Ishikawa (cell line): ENCODE results near the gene CCL23.

ENCODE experiments used
- CEBPB ChIP-seq: IDR thresholded peaks from 2 replicates; pipeline ENCODE4 v1.6.1; 2012
- CREB1 ChIP-seq: IDR thresholded peaks from 2 replicates; pipeline ENCODE4 v1.6.1; 2012; ENCODE audit warnings: low read depth
- EGR1 ChIP-seq: IDR thresholded peaks from 2 replicates; pipeline ENCODE4 v1.6.1; 2012
- EP300 ChIP-seq: IDR thresholded peaks from 2 replicates; pipeline ENCODE4 v1.6.1; 2012; ENCODE audit warnings: borderline replicate concordance
- FOXM1 ChIP-seq: IDR thresholded peaks from 2 replicates; pipeline ENCODE4 v1.6.1; 2012; ENCODE audit warnings: low read depth, borderline replicate concordance
- MAX ChIP-seq: IDR thresholded peaks from 2 replicates; pipeline ENCODE4 v1.6.1; 2012
- NFIC ChIP-seq: IDR thresholded peaks from 2 replicates; pipeline ENCODE4 v1.6.1; 2012
- RAD21 ChIP-seq: IDR thresholded peaks from 2 replicates; pipeline ENCODE4 v1.6.1; 2012; ENCODE audit warnings: low read depth
- REST ChIP-seq: IDR thresholded peaks from 2 replicates; pipeline ENCODE4 v1.6.1; 2012; ENCODE audit warnings: low read depth, mild to moderate bottlenecking
- TAF1 ChIP-seq: IDR thresholded peaks from 2 replicates; pipeline ENCODE4 v1.6.1; 2012; ENCODE audit warnings: low read depth, mild to moderate bottlenecking
- TCF12 ChIP-seq: IDR thresholded peaks from 2 replicates; pipeline ENCODE4 v1.6.1; 2012; ENCODE audit warnings: low read depth
- TEAD4 ChIP-seq: IDR thresholded peaks from 2 replicates; pipeline ENCODE4 v1.6.1; 2012
- USF1 ChIP-seq: IDR thresholded peaks from 2 replicates; pipeline ENCODE4 v1.6.1; 2012
- YY1 ChIP-seq: IDR thresholded peaks from 2 replicates; pipeline ENCODE4 v1.6.1; 2012; ENCODE audit warnings: low read depth
- ZBTB7A ChIP-seq: IDR thresholded peaks from 2 replicates; pipeline ENCODE4 v1.6.1; 2012; ENCODE audit warnings: low read depth

Gene CCL23

GRCh38 chr17:35977509-35977908 lies 40.3 kb downstream of the CCL23 start:
- TF ChIP-seq TEAD4 = no peak
- TF ChIP-seq TAF1 = no peak
- no peak for TF ChIP-seq CREB1
- TF ChIP-seq TCF12 = no peak
- TF ChIP-seq CEBPB = no peak
- no peak for TF ChIP-seq REST
- no peak for TF ChIP-seq EP300
- TF ChIP-seq MAX = no peak
- no peak for TF ChIP-seq EGR1
- no peak for TF ChIP-seq FOXM1
- no peak for TF ChIP-seq NFIC
- TF ChIP-seq USF1 = no peak
- TF ChIP-seq YY1 = no peak
- no peak for TF ChIP-seq RAD21
- no peak for TF ChIP-seq ZBTB7A

- no peak for TF ChIP-seq YY1
- TF ChIP-seq FOXM1 = no peak
- no peak for TF ChIP-seq TAF1
- TF ChIP-seq EP300 = no peak
- TF ChIP-seq CEBPB = no peak
- no peak for TF ChIP-seq MAX
- TF ChIP-seq EGR1 = no peak
- TF ChIP-seq CREB1 = no peak
- TF ChIP-seq USF1 = no peak
- TF ChIP-seq NFIC = no peak
- TF ChIP-seq ZBTB7A = no peak
- TF ChIP-seq REST = no peak
- TF ChIP-seq RAD21 = no peak
Measured at GRCh38 chr17:35973333-35974260, 44.2 kb downstream of the CCL23 start.

GRCh38 chr17:35972945-35973332 lies 44.8 kb downstream of the CCL23 start:
- no peak for TF ChIP-seq CREB1
- TF ChIP-seq FOXM1 = no peak

- TF ChIP-seq EP300 (no peak), TEAD4 (no peak), RAD21 (no peak), EGR1 (no peak), FOXM1 (no peak), USF1 (no peak), CEBPB (no peak), ZBTB7A (no peak), REST (no peak), NFIC (no peak), CREB1 (no peak), TCF12 (no peak)
Measured at GRCh38 chr17:35972535-35972934, 45.2 kb downstream of the CCL23 start.
